Muscle of back (tissue), 11 donors: ENCODE measurements around the gene NPW. TPM values are rescaled to one million over a fixed set of nuclear protein-coding genes. Genes with fewer than 3 reads are reported as not detected.

Experiments
- DNase-seq, 3 donors: peaks; one replicate each; pipeline versions ENCODE4 v3.0.0 to v3.0.0-alpha.2; 2013
- polyA plus RNA-seq, 10 donors: library from polyadenylated mRNA; unstranded; fragments of 120-200 nt; gene quantifications; one replicate each; pipeline ENCODE4 v1.2.1, GENCODE V29; 2013; ENCODE audit not compliant: insufficient read length in 10 of 10

Gene NPW
- polyA plus RNA-seq, 10 donors, result 0.59 to 4.1 (median 1.3) TPM

DNA sequence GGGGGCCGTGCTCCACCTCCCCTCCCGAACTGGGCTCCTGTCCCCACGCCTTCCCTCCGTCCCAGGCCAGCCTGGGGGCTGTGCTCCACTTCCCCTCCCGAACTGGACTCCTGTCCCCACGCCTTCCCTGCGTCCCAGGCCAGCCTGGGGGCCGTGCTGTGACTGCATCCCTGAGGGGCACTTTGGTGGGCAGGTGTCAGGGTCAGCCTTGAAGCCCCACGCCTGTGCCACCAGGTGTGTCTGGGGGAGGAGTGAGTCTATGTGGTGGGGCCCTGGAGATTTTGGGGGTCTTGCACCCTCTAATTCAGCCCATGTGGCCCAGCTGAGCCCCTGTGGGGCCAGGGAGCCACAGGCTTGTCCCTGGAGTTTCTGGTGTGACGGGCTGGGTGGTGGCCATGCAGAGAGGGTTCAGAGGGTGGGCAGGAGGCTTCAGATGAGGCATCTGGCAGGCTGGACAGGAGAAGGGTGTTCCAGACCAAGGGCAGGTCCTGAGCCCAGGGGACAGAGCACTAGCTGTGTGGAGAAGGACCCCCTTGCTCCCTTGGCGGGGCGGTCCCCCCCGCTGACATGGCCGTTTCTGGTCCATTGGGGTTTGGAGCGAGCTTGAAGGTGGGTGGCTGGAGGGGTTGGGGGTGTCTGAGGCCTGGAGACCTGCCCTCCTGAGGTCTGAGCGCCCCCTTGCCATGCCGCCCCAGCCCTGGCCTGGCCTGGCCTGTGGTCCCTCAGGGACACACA is 15.3 kb downstream of the NPW start:
- DNase-seq, result peak in 1 of 3 donors; percentile 45

DNA sequence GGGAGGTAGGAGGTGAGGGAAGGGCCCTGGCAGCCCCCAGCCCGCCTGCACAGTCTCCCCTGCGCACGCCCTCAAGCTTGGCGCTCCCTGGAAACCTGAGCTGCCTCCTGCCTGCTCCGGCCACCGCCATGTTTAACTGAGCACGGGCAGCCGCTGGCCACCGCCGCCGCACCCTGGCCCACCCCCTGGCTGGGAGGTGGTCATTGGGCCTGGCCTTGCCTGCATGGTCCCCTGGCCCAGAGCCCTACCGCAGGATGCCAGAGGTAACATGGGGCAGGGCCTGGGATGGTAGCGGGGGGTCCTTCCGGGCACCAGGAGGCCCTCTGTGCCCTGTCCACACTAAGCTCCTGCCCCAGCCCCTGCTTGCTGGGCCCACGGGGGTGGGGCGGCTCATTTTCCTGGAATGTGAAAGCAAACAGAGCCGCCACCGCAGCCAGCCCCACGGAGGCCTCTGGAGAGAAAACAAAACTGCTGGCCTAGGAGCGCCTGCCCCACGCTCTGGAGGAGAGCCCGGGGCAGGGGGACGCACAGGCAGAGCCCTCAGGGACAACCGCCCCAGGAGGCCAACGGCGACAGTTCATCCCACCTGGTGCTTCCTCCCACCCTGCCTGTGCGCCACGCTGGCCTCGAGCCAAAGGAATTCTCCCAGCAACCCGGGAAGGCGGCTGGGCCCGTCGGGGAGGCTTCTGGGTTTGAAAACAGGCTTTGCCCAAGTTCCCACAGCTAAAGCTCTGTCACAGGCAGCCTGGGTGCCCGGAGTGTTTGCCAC is 16.0 kb downstream of the NPW start:
- peak in 1 of 3 donors; percentile 79 for DNase-seq

DNA sequence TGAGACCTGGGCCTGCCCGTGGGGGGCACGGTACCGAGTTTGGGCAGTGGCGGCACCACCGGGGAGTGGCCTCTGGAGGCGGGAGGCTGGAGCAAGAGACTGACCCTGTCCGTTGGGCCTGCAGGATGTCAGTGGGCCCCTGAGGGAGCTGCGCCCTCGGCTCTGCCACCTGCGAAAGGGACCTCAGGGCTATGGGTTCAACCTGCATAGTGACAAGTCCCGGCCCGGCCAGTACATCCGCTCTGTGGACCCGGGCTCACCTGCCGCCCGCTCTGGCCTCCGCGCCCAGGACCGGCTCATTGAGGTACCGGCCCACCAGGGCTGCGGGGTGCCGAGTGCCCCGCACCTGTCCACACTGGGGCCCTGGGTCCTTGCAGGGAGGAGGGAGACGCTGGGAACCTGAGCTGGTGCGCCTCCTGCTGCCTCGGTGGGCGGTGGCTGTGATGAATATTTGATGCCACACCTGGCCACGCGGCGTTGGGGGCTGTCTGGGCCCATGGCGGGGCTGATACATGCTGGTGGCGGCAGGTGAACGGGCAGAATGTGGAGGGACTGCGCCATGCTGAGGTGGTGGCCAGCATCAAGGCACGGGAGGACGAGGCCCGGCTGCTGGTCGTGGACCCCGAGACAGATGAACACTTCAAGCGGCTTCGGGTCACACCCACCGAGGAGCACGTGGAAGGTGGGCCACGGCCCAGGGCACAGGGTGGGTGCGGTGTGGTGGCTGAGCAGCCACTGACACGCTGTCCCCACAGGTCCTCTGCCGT is 16.8 kb downstream of the NPW start:
- no peak for DNase-seq

DNA sequence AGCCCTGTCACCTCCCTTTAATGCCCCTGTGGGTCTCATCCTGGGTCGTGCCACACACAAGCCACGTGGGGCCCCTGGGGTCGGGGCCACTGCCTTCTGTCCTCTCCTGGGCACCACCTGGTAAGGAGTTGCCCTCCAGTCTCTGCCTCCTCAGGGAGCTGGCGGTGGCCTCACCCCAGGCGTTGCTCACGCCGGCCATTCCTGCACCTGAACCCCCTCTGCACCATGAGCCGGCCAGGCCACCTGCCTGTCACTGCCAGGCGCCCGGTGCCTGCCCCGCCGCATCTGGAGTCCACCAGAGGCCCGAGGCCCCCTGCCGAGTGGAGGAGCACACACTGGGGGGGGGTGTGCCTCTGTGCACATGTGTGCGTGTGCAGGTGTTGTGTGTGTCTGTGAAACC is 17.5 kb downstream of the NPW start:
- no peak for DNase-seq

DNA sequence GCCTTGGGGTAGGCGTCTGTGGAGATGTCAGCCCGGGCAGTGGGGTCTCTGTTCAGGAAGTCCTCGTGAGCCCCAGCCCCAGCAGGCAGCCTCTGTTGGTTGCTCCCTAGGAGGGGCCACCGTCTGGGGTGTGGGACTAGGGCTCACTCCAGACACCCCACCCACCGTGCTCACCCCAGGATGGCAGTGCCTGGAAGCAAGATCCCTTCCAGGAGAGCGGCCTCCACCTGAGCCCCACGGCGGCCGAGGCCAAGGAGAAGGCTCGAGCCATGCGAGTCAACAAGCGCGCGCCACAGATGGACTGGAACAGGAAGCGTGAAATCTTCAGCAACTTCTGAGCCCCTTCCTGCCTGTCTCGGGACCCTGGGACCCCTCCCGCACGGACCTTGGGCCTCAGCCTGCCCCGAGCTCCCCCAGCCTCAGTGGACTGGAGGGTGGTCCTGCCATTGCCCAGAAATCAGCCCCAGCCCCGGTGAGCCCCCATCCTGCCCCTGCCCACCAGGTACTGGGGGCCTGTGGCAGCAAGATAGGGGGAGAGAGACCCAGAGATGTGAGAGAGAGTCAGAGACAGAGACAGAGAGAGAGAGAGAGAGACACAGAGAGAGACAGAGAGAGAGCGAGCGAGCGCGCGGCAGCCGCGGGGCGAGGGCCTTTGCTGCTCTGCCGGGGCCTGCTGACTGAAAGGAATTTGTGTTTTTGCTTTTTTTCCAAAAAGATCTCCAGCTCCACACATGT is 18.2 kb downstream of the NPW start:
- peak in 2 of 3 donors; percentile 46 to 64 for DNase-seq

DNA sequence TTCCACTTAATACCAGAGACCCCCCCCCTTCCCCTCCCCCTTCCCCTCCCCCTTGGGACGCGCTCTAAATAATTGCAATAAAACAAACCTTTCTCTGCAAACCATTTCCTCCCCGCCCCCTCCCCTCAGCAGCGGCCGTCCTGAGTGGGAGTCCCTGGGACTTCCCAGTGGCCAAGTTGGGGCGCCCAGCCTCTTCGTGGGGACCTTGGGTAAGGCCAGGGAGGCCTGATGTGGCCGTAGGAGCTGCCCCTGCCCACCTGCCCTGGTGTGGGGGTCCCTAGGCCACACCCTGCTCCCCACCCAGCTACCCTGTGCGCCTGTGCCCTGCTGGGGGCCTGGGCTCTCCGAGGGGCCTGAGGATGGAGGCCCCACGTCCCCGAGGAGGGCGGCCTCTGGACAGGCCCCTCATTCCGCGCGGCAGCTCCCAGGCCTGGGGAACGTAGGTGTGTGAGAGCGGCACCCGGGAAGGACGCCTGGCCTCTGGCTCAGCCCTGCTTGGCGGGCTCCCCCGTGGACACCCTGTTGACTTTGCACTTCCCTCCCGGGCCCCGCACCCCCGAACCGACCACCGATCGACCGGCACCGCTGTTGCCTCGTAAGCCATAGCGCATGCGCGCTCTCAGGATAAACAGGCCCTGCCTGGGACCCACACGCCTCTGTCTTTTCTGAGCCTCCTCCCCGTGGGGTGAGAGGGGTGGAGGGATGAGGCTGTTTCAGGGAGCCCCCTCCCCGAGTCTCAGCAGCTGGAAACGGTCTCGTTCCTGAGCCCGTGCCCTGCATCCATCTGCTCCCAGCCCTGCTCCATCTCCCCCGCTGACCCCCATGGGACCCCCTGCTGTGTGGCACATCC is 19.0 kb downstream of the NPW start:
- peak in 2 of 3 donors; percentile 69 to 91 for DNase-seq

DNA sequence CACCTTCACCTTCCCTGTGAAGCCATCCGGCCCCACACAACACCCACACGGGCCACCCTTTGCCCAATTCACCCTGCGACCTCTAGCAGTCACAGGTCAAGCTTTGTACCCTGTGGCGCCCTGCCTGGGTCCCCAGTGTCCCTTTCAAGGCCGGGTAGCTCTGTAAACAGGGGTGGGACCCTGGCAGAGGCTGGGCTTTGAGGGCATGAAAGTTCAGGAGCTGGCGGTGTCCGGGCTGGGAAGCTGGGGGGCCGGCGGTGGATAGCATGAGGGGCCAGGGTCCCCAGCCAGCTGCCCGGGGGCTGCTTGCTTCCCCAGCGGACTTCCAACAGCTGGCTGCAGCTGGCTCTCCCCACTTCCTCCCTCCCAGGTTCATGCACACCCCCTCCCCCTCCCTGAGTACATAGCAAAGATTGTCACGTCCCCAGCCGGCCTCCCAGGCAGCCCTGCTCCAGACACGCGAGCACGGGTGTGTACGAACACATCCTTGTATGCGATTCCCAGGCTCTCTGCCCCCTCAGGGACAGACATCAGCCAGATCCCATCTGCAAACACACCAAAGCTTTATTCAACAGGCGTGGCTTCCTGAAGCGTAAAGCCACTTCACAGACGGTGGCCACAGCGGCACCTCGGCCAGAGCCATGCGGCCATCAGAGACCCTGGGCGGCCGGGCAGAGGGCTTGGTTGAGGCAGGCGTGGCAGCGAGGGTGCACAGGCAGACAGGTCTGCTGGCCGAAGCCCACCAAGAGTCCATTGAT is 19.9 kb downstream of the NPW start:
- peak; percentile 68 to 94 (median 76) for DNase-seq

DNA sequence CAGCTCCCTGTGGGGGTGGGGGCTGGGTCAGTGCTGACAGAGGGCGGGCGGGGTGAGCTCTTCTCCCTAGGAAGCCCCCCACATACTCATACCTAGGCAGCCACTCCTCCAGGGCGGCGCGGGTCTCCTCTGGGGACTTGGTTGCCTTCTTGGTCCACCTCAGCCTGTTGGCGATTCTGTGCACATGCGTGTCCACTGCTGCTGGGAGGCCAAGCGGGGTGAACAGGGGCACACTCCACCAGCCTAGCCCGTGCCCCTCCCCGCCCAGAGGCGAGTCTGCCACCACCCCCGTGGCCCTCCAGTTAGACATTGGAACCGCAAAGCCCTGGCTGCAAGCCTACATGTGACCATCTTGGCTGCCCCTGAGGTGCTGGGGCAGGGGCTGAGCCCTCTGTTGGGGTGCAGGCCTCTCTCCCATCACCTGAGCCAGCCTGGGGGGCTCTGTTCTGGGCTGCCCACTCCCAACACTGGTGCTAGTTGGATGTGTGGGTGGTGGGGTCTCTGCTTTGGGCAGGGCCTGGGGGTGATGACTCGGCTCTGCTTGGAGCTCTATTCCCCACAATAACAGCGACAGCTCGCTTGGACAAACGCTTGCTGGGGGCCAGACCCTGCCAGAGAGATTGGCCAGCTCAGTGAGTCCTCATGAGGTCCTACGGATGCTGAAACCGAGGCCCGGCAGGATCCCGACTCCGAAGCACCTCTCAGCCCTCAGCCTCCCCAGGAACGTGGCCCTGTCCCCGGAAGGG is 20.6 kb downstream of the NPW start:
- DNase-seq, result peak in 1 of 3 donors; percentile 57

DNA sequence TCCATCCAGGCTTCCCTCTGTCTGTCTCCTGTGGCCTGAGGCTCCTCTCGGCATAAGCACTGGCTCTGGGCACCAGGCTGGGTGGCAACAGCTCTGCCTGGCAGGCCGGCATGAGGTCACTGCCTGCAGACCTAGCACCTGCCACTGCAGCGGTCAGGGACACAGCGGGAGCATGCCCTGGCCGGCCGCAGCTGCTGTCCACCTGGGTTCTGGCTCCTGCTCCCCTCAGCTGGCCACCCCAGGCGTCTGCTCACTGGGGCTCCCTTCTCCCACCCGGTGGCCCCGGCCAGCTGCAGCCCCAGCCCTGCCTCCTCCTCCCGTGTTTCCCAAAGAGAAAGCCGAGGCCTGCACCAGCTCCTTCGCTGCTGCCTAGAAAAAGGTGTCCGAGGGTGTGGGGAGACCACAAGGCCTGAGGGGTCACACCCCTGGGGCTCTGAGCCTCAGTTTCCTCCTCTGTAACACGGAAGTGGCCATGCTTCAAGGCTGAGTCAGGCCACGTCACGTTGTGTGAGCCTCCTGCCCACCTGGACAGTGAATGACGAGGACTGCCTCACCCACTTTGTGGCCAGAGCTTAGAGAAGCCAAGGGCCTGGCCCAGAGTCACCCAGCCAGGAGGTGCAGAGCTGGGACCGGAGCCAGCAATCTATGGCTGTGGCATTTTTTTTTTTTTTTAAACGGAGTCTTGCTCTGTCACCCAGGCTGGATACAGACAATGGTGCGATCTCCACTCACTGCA is 21.4 kb downstream of the NPW start:
- DNase-seq, result peak; percentile 54 to 91 (median 73)

DNA sequence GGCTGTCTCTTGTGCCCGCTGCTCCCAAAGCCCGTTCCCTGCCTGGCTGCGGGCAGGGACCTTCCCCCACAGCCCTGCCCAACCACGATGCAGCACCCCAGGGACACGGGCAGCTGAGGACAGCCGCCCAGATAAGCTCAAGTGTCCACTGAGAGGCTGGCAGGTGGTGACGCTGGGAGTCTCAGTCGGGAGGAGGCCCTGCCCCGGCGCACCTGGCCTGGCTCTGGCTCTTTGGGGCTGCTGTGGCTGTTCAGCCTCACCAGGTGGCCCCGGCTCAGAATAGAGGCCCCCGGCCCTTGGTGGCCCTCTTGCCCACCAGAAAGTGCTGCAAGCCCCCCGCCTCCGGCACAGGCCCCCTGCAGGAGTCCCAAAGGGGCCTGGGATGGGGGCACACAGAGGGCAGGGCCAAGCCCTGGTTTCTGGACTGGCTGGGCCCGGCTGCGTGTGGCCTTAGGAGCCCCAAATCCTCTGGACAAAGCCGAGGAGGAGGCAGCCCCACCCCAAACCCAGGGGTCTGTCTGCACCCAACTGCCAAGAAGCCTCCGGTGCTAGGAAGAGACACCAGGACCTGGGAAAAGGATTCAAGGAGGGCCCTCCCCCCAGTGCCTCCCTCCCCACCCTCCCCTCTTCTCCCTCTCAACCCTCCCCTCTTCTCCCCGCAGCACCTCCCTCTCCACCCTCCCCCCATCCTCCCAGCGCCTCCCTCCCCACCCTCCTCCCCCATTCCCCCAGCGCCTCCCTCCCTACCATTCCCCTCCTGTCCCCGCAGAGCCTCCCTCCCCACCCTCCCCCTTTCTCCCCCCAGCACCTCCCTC is 22.8 kb downstream of the NPW start:
- DNase-seq, result no peak

DNA sequence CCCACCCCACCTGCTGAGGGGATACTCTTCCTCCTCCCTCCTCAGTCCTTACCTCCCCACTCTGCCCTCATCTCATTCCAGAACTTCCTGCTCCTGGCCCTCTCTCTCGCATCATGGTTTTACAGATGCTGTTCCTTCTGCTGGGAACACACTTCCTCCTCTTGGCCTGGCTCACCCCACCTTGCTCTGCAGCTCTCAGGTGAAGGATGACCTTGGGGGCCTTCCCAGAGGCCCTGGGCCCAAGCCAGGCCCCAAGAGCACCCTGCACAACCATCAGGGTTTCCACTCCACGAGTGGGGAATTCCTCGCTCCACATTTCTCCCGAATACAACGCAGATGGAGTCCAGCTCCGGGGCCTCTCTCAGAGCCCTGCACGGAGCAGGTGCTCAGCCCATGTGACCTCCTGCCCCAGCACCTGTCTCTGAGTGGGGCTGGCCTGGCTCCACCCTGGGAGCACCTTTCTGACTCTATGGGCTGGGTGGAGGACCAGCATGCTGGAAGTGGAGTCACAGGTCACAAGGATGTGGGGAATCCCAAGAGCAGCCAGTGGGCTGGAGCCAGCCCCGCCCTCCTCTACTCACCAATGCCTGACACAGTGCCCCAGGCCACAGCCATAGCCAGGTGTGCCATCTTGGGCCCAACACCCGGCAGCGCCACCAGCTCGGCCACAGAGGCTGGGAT is 23.5 kb downstream of the NPW start:
- DNase-seq, result no peak

DNA sequence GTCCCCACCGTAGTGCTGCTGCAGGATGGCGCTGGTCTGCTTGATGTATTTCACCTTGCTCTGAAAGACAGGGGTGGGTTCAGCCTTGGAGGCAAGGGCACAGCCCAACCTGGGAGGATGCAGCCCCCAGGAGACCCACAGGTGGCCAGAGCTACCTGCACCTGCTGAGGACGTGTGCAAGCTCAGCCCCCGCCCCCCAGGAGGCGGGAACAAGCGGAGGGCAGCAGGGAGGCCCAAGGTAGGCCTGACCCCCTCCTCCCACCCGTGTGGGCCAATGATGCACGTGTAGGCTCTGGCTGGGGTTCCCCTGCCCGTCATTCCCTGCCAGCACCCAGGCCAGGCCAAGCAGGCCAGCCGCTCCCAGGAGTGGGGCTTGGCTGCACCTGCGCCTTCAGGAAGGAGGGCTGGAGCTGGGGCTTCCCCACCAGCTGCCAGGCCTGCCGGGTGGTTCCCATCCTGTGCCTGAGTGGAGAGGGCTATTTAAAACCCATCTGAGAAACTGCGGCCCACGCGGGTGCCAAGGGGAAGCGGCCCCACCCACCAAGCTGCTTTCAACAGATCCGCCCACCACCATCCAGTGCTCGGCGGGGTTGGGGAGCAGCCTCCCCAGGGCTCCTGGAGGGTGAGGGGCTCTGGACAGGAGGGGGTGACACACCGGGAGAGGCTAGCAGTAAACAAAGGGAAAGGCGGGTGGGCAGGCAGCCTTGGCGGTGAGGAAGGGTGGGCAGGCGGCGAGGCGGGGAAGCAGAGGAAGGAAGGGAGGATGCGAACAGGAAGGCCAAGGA is 24.3 kb downstream of the NPW start:
- peak in 1 of 3 donors; percentile 46 for DNase-seq

DNA sequence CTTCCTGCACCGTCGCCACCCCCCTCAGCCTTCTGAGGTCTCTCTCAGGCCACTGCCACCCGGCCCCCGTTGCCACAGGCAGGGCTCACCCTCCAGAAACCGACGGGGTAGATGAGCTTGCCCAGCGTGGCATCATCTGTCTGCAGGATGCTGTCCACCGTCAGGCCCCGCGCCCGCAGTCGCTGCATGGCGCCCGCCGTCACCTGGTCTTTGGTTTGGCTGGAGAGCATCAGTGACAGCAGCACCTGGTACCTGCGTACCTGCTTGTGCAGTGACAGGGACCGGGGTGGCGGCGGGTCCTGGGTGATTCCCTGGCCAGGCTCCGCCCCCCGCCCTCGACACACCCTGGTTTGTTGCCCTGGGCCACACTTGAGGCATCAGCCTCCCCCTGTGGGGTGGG is 25.0 kb downstream of the NPW start:
- DNase-seq, result no peak

DNA sequence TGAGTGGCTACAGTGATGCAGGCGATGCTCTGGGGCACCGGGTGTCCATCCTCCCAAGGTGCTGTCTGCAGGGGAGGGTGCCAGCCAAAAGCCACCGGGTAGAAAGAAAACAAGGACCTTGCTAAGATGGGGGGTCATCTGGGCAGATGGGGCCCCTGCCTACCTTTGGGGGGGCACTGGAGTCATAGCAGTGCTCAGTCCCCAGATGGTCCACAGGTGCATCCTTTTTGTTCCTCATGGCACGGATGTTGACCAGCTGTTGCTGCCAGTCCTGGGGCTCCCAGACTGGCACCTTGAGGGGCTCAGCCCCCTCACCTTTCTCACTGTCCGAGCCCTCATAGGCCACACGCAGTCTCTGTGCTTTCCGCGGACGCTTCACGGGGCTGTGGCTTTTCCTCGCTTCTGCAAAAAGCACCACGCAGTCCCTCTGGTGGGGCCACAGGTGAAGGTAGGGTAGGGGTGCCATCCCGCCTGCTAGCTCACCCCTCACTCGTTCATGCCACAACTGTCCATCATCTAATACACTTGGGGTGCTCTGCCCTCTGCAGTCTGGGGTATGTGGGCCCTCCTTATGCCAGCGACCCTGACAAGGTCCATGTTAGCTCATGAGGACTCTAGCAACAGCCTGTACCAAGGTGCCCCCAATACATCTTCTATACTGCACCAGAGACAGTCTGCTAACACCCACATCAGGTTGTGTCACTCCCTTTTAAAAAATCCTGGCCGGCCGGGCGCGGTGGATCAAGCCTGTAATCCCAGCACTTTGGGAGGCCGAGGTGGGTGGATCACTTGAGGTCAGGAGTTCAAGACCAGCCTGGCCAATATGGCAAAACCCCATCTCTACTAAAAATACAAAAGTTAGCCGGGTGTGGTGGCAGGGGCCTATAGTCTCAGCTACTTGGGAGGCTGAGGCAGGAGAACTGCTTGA is 26.6 kb downstream of the NPW start:
- DNase-seq, result no peak

DNA sequence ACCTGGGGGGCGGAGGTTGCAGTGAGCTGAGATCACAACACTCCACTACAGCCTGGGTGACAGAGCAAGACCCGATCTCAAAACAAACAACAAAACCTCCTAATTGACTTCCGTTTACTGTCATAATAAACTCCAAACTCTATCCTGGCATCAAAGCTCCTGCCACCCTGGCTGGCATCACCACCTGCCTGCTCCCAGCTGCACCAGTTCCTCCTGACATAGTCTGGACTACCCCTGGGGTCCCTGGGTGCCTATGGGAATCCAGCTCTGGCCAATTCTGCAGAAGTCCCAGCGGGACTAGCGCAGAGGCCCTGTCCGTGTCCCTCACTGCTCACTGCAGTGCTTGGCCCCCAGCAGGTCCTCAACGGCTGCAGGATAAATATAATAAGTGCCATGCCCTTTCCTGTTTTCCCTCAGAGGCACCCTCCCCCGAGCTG is 27.3 kb downstream of the NPW start:
- no peak for DNase-seq
